Osteoblast (primary cell): ENCODE results near the gene CEP43. TPM values are rescaled to one million over a fixed set of nuclear protein-coding genes. Genes with fewer than 3 reads are reported as not detected.

ENCODE experiments used
- DNase-seq: peaks from one replicate; pipeline ENCODE4 v3.0.0; 2011; ENCODE audit warnings: low spot score, mixed read lengths; ENCODE audit not compliant: insufficient read length; ENCODE audit errors: missing footprints
- H2AFZ ChIP-seq: 2 replicates; pipeline ENCODE4 v1.6.0; 2011; ENCODE audit warnings: mild to moderate bottlenecking, low read length
- H3K27ac ChIP-seq: 2 replicates; pipeline ENCODE4 v1.5.1; 2011; ENCODE audit warnings: mild to moderate bottlenecking, low read depth, low read length, moderate library complexity
- H3K27me3 ChIP-seq: 2 replicates; pipeline ENCODE4 v1.6.0; 2012; ENCODE audit warnings: mild to moderate bottlenecking, control low read depth, inconsistent platforms, low read length, moderate library complexity; ENCODE audit not compliant: insufficient read depth
- H3K36me3 ChIP-seq: 2 replicates; pipeline ENCODE4 v1.5.1; 2011; ENCODE audit warnings: mild to moderate bottlenecking, low read length, control low read depth, moderate library complexity; ENCODE audit not compliant: insufficient read depth
- H3K4me1 ChIP-seq: 2 replicates; pipeline ENCODE4 v1.5.1; 2011; ENCODE audit warnings: mild to moderate bottlenecking, low read length, control low read depth, moderate library complexity; ENCODE audit not compliant: insufficient read depth
- H3K4me2 ChIP-seq: 2 replicates; pipeline ENCODE4 v1.6.0; 2011; ENCODE audit warnings: mild to moderate bottlenecking, low read length; ENCODE audit not compliant: insufficient read depth
- H3K4me3 ChIP-seq: fragments of 200-600 bp; sonication (generic); 3 replicates; pipeline ENCODE4 v1.5.1; 2012; ENCODE audit warnings: mild to moderate bottlenecking, low read length, inconsistent platforms; ENCODE audit not compliant: insufficient read depth
- H3K79me2 ChIP-seq: 2 replicates; pipeline ENCODE4 v1.6.0; 2012; ENCODE audit warnings: mild to moderate bottlenecking, low read length, control low read depth, inconsistent platforms; ENCODE audit not compliant: insufficient read depth
- H3K9me3 ChIP-seq: 2 replicates; pipeline ENCODE4 v1.5.1; 2011; ENCODE audit warnings: low read depth, low read length, control low read depth
- H4K20me1 ChIP-seq: 2 replicates; pipeline ENCODE4 v1.6.0; 2012; ENCODE audit warnings: mild to moderate bottlenecking, low read length, control low read depth; ENCODE audit not compliant: insufficient read depth
- CTCF ChIP-seq: IDR thresholded peaks from 2 replicates; pipeline ENCODE4 v1.5.1; 2011; ENCODE audit warnings: mild to moderate bottlenecking, low read depth, low read length, moderate library complexity; ENCODE audit errors: extremely low read depth
- total RNA-seq: library from RNA; depleted of rRNA; stranded (reverse); fragments of >200 nt; gene quantifications from 2 replicates; pipeline ENCODE4 v1.2.3, GENCODE V29; 2012

CEP43 gene
- total RNA-seq, 1 donor: 19.5 TPM

GRCh38 chr6:166959911-166960608 is 39.1 kb upstream of the CEP43 start:
- H3K79me2 ChIP-seq: no peaks in the 10 kb centered on the region
- H3K36me3 ChIP-seq: no peaks in the 10 kb centered on the region
- peaks cover 11% of the 10 kb centered on the region for H3K4me1 ChIP-seq
- no peak for TF ChIP-seq CTCF
- no peak overlapping the region for H3K27ac ChIP-seq
- H3K4me2 ChIP-seq: no peak overlapping the region
- no peak for DNase-seq
- H3K27me3 ChIP-seq: no peaks in the 10 kb centered on the region
- no peaks in the 10 kb centered on the region for H4K20me1 ChIP-seq
- H3K9me3 ChIP-seq: no peaks in the 10 kb centered on the region
- no peak overlapping the region for H3K4me3 ChIP-seq
- H2AFZ ChIP-seq: no peak overlapping the region

DNA sequence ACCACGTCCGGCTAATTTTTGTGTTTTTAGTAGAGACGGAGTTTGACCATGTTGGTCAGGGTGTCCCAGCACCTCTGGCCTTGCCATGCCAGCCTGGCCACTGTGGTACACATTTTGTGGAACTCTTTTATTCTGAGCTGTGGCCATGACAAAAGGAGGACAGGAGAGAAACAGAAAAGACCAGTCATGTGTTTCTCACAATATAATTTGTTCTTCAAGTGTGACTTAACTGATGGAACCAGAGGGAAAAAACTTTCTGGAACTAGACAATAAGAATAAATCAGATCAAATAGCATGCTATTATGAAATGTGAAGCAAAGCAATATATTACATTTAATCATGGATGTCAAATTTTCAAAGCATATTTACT is 38.6 kb upstream of the CEP43 start:
- H3K79me2 ChIP-seq: no peaks in the 10 kb centered on the region
- no peak for TF ChIP-seq CTCF
- peaks cover 10% of the 10 kb centered on the region for H3K4me1 ChIP-seq
- no peaks in the 10 kb centered on the region for H3K36me3 ChIP-seq
- H3K4me2 ChIP-seq: no peak overlapping the region
- no peak for DNase-seq
- no peaks in the 10 kb centered on the region for H3K27me3 ChIP-seq
- no peaks in the 10 kb centered on the region for H4K20me1 ChIP-seq
- no peak overlapping the region for H3K4me3 ChIP-seq
- H2AFZ ChIP-seq: no peak overlapping the region
- no peaks in the 10 kb centered on the region for H3K9me3 ChIP-seq
- no peak overlapping the region for H3K27ac ChIP-seq

GRCh38 chr6:166966268-166966667 is 32.9 kb upstream of the CEP43 start:
- H3K27ac ChIP-seq: no peak overlapping the region
- no peak for TF ChIP-seq CTCF
- no peaks in the 10 kb centered on the region for H3K79me2 ChIP-seq
- H4K20me1 ChIP-seq: no peaks in the 10 kb centered on the region
- no peak overlapping the region for H3K4me3 ChIP-seq
- H2AFZ ChIP-seq: no peak overlapping the region
- H3K9me3 ChIP-seq: no peaks in the 10 kb centered on the region
- no peaks in the 10 kb centered on the region for H3K4me1 ChIP-seq
- no peak overlapping the region for H3K4me2 ChIP-seq
- no peak for DNase-seq
- no peaks in the 10 kb centered on the region for H3K36me3 ChIP-seq
- no peaks in the 10 kb centered on the region for H3K27me3 ChIP-seq

GRCh38 chr6:166969390-166970002 is 29.7 kb upstream of the CEP43 start:
- peak overlapping the region; percentile 32 for H2AFZ ChIP-seq
- H3K4me1 ChIP-seq: no peaks in the 10 kb centered on the region
- H4K20me1 ChIP-seq: no peaks in the 10 kb centered on the region
- DNase-seq: peak; percentile 30
- no peaks in the 10 kb centered on the region for H3K27me3 ChIP-seq
- H3K4me3 ChIP-seq: no peak overlapping the region
- TF ChIP-seq CTCF: no peak
- H3K36me3 ChIP-seq: peaks cover 5% of the 10 kb centered on the region
- no peaks in the 10 kb centered on the region for H3K9me3 ChIP-seq
- no peak overlapping the region for H3K27ac ChIP-seq
- H3K4me2 ChIP-seq: no peak overlapping the region
- H3K79me2 ChIP-seq: no peaks in the 10 kb centered on the region
